Muscle of back (tissue), 10 donors: ENCODE data around the gene MAMDC4. TPM values are rescaled to one million over a fixed set of nuclear protein-coding genes. Genes with fewer than 3 reads are reported as not detected.

ENCODE experiments used
- polyA plus RNA-seq, 10 donors: library from polyadenylated mRNA; unstranded; fragments of 120-200 nt; gene quantifications; one replicate each; pipeline ENCODE4 v1.2.1, GENCODE V29; 2013; ENCODE audit not compliant: insufficient read length in 10 of 10

Gene MAMDC4
- polyA plus RNA-seq, 10 donors = 2.0 to 5.6 (median 3.9) TPM

Other genes with a start within 250 kb of the MAMDC4 start
- gene EGFL7, start 189.4 kb upstream of the MAMDC4 start, polyA plus RNA-seq = 10 to 100 TPM; 45.3 to 73.9 (median 55.6) TPM
- 10 to 100 TPM in 7 of 10 donors, 1 to 10 TPM in 3; 7.2 to 15.7 (median 11.3) TPM for gene AGPAT2, start 164.9 kb upstream of the MAMDC4 start, polyA plus RNA-seq
- 10 to 100 TPM; 12.0 to 23.5 (median 15.4) TPM for gene DIPK1B, start 139.8 kb upstream of the MAMDC4 start, polyA plus RNA-seq
- gene LCN10, start 109.4 kb upstream of the MAMDC4 start, polyA plus RNA-seq = 10 to 100 TPM in 3 of 10 donors, 1 to 10 TPM in 7; 2.4 to 17.8 (median 8.8) TPM
- under 1 TPM in 1 of 10 donors, not detected in 9; 0.33 TPM for gene LCN6, start 103.8 kb upstream of the MAMDC4 start, polyA plus RNA-seq
- gene LCN8, start 94.1 kb upstream of the MAMDC4 start, polyA plus RNA-seq = 10 to 100 TPM in 2 of 10 donors, 1 to 10 TPM in 8; 1.1 to 10.8 (median 7.8) TPM
- gene LCN15, start 87.8 kb upstream of the MAMDC4 start, polyA plus RNA-seq = under 1 TPM; 0.22 to 0.95 (median 0.52) TPM
- 10 to 100 TPM; 24.8 to 43.7 (median 34.1) TPM for gene TMEM141, start 61.0 kb upstream of the MAMDC4 start, polyA plus RNA-seq
- gene CCDC183, start 56.0 kb upstream of the MAMDC4 start, polyA plus RNA-seq = 1 to 10 TPM; 1.1 to 3.3 (median 1.9) TPM
- 10 to 100 TPM; 41.0 to 59.7 (median 50.7) TPM for gene RABL6, start 44.4 kb upstream of the MAMDC4 start, polyA plus RNA-seq
- gene AJM1, start 9.9 kb upstream of the MAMDC4 start, polyA plus RNA-seq = 1 to 10 TPM; 1.3 to 2.1 (median 1.7) TPM
- gene PHPT1, start 2.9 kb upstream of the MAMDC4 start, polyA plus RNA-seq = 100 to 1,000 TPM in 4 of 10 donors, 10 to 100 TPM in 6; 63.9 to 118 (median 81.7) TPM
- gene EDF1, start 14.0 kb downstream of the MAMDC4 start, polyA plus RNA-seq = 100 to 1,000 TPM; 236 to 394 (median 310) TPM
- gene TRAF2, start 34.2 kb downstream of the MAMDC4 start, polyA plus RNA-seq = 10 to 100 TPM in 2 of 10 donors, 1 to 10 TPM in 8; 8.1 to 10.7 (median 9.6) TPM
- 10 to 100 TPM; 27.4 to 47.9 (median 34.4) TPM for gene FBXW5, start 92.4 kb downstream of the MAMDC4 start, polyA plus RNA-seq
- gene C8G, start 92.9 kb downstream of the MAMDC4 start, polyA plus RNA-seq = 1 to 10 TPM in 1 of 10 donors, under 1 TPM in 8, not detected in 1; 0.29 to 1.0 (median 0.51) TPM
- gene LCN12, start 99.9 kb downstream of the MAMDC4 start, polyA plus RNA-seq = 1 to 10 TPM in 3 of 10 donors, under 1 TPM in 7; 0.25 to 1.2 (median 0.68) TPM
- 10 to 100 TPM in 8 of 10 donors, 1 to 10 TPM in 2; 2.3 to 36.3 (median 17.1) TPM for gene PTGDS, start 125.2 kb downstream of the MAMDC4 start, polyA plus RNA-seq
- 1 to 10 TPM in 3 of 10 donors, under 1 TPM in 7; 0.14 to 1.1 (median 0.66) TPM for gene LCNL1, start 130.6 kb downstream of the MAMDC4 start, polyA plus RNA-seq
- 10 to 100 TPM; 11.8 to 28.5 (median 21.6) TPM for gene PAXX, start 140.1 kb downstream of the MAMDC4 start, polyA plus RNA-seq
- 1 to 10 TPM in 2 of 10 donors, under 1 TPM in 6, not detected in 2; 0.28 to 4.7 (median 0.54) TPM for gene CLIC3, start 144.2 kb downstream of the MAMDC4 start, polyA plus RNA-seq
- gene ABCA2, start 175.9 kb downstream of the MAMDC4 start, polyA plus RNA-seq = 10 to 100 TPM; 11.5 to 18.7 (median 16.7) TPM
- gene FUT7, start 179.7 kb downstream of the MAMDC4 start, polyA plus RNA-seq = under 1 TPM in 4 of 10 donors, not detected in 6; 0.10 to 0.48 (median 0.12) TPM
- 10 to 100 TPM; 28.5 to 53.0 (median 38.4) TPM for gene NPDC1, start 193.8 kb downstream of the MAMDC4 start, polyA plus RNA-seq
- 10 to 100 TPM in 6 of 10 donors, 1 to 10 TPM in 4; 7.5 to 16.5 (median 12.1) TPM for gene ENTPD2, start 201.7 kb downstream of the MAMDC4 start, polyA plus RNA-seq
- 1 to 10 TPM; 1.9 to 7.1 (median 3.9) TPM for gene SAPCD2, start 218.2 kb downstream of the MAMDC4 start, polyA plus RNA-seq
- gene UAP1L1, start 225.2 kb downstream of the MAMDC4 start, polyA plus RNA-seq = 1 to 10 TPM; 1.5 to 3.0 (median 2.0) TPM
- gene MAN1B1, start 234.6 kb downstream of the MAMDC4 start, polyA plus RNA-seq = 10 to 100 TPM; 31.3 to 54.4 (median 41.1) TPM